ENCODE data around the gene C4B.
"Not testable (repeated sequence)": the region's sequence is repeated elsewhere in the genome, so short reads cannot be mapped to it uniquely, and the experiment has no call there.

The C4B gene

DNA sequence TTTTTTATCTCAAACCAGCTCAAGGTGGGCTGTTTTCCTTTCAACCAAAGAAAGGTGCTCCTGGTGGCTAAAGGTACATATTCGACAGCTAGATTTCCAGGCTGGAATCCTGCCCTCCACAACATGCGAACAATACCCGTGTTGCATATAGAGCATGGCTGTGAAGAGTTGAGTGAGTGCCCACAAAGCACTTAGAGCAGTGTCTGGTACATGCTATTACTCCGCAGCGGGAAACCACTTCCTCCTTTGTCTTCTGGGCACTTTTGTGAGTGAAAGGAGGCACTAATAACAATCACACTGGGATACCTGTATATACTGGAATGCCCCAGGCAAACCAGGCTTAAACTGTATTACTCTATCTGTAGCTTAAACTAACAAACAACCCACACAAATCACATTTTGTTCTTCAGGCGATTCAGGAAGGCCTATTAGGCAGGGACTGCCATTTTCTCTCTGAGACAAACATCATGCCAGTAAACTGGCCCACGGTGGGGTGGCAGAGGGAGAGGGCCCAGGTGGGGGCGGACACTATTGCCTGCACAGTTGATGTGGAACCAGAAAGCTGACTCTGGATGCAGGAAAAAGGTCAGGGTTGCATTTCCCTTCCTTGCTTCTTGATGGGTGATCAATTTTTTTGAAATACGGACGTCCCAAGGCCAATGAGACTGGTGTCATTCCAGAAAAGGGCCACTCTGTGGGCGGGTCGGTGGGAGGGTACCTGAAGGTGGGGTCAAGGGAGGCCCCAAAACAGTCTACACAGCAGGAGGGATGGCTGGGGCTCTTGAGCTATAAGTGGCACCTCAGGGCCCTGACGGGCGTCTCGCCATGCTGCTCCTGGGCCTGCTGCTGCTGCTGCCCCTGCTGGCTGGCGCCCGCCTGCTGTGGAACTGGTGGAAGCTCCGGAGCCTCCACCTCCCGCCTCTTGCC lies 23.3 kb downstream of the C4B start, which contains the start of gene CYP21A2:
CYP21A2 (plus strand) TSS at position 818 of the 927 bp plus-strand sequence; CDS start at position 826, 8 bp downstream.
- DNase-seq; H3K27ac Mint-ChIP-seq; H3K27me3 Mint-ChIP-seq; H3K4me1 Mint-ChIP-seq (ENCODE audit: low read depth); H3K4me3 Mint-ChIP-seq; H3K9me3 Mint-ChIP-seq; H3K36me3 Mint-ChIP-seq (ENCODE audit: low read depth): not testable (repeated sequence)

DNA sequence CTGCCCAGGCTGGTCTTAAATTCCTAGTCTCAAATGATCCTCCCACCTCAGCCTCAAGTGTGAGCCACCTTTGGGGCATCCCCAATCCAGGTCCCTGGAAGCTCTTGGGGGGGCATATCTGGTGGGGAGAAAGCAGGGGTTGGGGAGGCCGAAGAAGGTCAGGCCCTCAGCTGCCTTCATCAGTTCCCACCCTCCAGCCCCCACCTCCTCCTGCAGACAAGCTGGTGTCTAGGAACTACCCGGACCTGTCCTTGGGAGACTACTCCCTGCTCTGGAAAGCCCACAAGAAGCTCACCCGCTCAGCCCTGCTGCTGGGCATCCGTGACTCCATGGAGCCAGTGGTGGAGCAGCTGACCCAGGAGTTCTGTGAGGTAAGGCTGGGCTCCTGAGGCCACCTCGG lies 24.3 kb downstream of the C4B start:
- not testable (repeated sequence) for DNase-seq; H3K4me3 Mint-ChIP-seq; H3K9me3 Mint-ChIP-seq; H3K4me1 Mint-ChIP-seq (ENCODE audit: low read depth); H3K27ac Mint-ChIP-seq; H3K36me3 Mint-ChIP-seq (ENCODE audit: low read depth); H3K27me3 Mint-ChIP-seq

DNA sequence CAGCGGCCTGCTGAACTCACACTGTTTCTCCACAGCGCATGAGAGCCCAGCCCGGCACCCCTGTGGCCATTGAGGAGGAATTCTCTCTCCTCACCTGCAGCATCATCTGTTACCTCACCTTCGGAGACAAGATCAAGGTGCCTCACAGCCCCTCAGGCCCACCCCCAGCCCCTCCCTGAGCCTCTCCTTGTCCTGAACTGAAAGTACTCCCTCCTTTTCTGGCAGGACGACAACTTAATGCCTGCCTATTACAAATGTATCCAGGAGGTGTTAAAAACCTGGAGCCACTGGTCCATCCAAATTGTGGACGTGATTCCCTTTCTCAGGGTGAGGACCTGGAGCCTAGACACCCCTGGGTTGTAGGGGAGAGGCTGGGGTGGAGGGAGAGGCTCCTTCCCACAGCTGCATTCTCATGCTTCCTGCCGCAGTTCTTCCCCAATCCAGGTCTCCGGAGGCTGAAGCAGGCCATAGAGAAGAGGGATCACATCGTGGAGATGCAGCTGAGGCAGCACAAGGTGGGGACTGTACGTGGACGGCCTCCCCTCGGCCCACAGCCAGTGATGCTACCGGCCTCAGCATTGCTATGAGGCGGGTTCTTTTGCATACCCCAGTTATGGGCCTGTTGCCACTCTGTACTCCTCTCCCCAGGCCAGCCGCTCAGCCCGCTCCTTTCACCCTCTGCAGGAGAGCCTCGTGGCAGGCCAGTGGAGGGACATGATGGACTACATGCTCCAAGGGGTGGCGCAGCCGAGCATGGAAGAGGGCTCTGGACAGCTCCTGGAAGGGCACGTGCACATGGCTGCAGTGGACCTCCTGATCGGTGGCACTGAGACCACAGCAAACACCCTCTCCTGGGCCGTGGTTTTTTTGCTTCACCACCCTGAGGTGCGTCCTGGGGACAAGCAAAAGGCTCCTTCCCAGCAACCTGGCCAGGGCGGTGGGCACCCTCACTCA lies 25.0 kb downstream of the C4B start:
- H3K27ac Mint-ChIP-seq; H3K4me3 Mint-ChIP-seq; H3K27me3 Mint-ChIP-seq; DNase-seq; H3K36me3 Mint-ChIP-seq (ENCODE audit: low read depth); H3K4me1 Mint-ChIP-seq (ENCODE audit: low read depth); H3K9me3 Mint-ChIP-seq: not testable (repeated sequence)

DNA sequence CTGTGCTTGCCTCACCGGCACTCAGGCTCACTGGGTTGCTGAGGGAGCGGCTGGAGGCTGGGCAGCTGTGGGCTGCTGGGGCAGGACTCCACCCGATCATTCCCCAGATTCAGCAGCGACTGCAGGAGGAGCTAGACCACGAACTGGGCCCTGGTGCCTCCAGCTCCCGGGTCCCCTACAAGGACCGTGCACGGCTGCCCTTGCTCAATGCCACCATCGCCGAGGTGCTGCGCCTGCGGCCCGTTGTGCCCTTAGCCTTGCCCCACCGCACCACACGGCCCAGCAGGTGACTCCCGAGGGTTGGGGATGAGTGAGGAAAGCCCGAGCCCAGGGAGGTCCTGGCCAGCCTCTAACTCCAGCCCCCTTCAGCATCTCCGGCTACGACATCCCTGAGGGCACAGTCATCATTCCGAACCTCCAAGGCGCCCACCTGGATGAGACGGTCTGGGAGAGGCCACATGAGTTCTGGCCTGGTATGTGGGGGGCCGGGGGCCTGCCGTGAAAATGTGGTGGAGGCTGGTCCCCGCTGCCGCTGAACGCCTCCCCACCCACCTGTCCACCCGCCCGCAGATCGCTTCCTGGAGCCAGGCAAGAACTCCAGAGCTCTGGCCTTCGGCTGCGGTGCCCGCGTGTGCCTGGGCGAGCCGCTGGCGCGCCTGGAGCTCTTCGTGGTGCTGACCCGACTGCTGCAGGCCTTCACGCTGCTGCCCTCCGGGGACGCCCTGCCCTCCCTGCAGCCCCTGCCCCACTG lies 25.9 kb downstream of the C4B start:
- not testable (repeated sequence) for H3K36me3 Mint-ChIP-seq (ENCODE audit: low read depth); H3K4me3 Mint-ChIP-seq; H3K27ac Mint-ChIP-seq; H3K9me3 Mint-ChIP-seq; H3K27me3 Mint-ChIP-seq; DNase-seq; H3K4me1 Mint-ChIP-seq (ENCODE audit: low read depth)

DNA sequence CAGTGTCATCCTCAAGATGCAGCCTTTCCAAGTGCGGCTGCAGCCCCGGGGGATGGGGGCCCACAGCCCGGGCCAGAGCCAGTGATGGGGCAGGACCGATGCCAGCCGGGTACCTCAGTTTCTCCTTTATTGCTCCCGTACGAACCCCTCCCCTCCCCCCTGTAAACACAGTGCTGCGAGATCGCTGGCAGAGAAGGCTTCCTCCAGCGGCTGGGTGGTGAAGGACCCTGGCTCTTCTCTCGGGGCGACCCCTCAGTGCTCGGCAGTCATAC lies 26.4 kb downstream of the C4B start:
- not testable (repeated sequence) for H3K9me3 Mint-ChIP-seq; H3K4me1 Mint-ChIP-seq (ENCODE audit: low read depth); H3K27me3 Mint-ChIP-seq; H3K27ac Mint-ChIP-seq; H3K4me3 Mint-ChIP-seq; DNase-seq; H3K36me3 Mint-ChIP-seq (ENCODE audit: low read depth)

DNA sequence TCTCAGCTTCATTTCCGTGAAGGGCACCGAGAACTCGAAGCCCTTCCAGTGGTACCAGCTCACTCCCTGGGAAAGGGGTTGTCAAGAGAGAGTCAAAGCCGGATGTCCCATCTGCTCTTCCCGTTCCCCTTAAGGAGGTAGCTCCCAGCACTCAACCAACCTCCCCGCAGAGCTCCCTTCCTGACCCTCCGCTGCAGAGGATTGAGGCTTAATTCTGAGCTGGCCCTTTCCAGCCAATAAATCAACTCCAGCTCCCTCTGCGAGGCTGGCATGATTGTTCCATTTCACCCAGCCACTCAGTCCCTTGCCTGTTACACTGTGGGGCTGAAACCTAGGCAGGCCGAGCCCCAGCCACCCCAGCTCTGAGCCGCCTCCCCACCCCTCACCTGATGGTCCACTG lies 26.8 kb downstream of the C4B start:
- not testable (repeated sequence) for H3K9me3 Mint-ChIP-seq; H3K4me1 Mint-ChIP-seq (ENCODE audit: low read depth); DNase-seq; H3K27ac Mint-ChIP-seq; H3K27me3 Mint-ChIP-seq; H3K36me3 Mint-ChIP-seq (ENCODE audit: low read depth); H3K4me3 Mint-ChIP-seq

DNA sequence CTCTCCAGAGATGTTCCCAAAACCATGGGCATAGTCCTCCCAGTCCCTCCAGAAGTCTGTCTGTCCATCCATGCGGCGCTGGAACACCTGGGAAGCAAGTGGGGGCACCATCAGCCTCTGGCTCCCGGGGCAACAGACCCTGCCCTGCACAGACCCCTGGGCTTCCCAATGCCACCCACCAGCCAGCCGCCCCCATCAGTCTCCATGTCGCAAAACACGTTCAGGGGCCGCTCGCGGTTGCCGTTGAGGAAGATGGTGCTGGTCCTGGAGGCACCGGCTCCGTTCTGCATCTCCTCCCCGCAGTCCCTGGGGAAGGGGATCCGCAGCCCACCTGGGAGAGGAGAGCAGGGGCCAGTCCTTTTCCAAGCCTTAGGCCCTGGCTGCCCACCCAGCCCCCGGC lies 27.7 kb downstream of the C4B start:
- not testable (repeated sequence) for DNase-seq; H3K27me3 Mint-ChIP-seq; H3K4me3 Mint-ChIP-seq; H3K9me3 Mint-ChIP-seq; H3K27ac Mint-ChIP-seq; H3K4me1 Mint-ChIP-seq (ENCODE audit: low read depth); H3K36me3 Mint-ChIP-seq (ENCODE audit: low read depth)

DNA sequence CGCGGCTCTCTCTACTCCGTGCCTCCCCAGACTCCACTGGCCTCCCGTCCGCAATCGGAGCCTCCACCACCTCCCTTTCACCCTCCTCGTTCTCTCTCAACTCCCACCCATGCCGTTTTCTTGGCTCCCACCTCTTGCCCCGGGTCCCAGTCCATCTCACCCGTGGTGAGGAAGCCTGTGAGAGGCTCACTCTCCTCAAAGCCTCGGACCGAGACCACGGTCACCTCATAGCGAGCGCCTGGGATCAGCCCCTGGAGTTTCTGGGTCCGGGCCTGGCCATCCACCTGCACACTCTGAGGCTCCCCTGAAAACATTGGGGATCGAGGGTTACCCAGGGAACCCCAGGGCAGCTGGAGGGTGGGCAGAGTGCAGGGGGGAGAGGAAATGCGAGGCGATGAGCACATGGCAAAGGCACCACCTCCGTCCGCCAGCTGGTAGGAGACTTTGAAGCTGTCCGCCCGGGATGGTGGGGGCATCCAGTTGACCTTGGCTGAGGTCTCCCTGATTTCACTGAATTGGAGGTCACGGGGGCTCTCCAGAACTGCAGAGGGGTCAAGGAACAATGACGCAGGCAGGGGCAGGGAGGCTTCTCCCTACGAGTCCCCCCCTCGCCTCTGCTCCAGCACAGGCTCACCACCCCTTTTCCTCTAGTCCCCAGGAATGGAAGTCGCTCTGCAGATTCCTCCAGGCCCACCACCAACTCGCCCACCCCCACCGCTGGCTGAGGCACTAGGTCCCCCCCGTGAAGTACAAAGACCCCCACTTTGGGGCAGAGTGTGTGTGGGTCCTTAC lies 29.2 kb downstream of the C4B start:
- H3K36me3 Mint-ChIP-seq (ENCODE audit: low read depth); H3K27me3 Mint-ChIP-seq; H3K4me1 Mint-ChIP-seq (ENCODE audit: low read depth); H3K4me3 Mint-ChIP-seq; DNase-seq; H3K9me3 Mint-ChIP-seq; H3K27ac Mint-ChIP-seq: not testable (repeated sequence)

DNA sequence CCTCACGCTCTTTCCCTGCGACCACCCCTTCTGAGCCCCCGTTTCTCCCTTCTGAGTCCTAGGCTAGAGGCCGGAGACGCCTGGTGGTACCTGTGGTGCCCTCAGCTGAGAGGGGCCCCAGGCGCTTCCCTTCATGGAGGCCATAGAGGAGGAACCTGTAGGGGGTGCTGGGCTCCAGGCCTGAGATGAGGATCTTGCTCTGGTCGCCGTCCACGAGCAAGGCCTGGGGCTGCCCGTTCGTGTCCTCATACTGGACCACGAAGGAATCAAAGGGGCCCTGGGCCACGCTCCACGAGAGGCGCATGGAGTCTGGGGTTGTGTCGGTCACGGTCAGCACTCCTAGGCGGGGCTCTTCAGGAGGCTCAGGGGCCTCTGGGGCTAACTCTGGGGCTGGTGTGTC lies 30.3 kb downstream of the C4B start:
- H3K27me3 Mint-ChIP-seq; H3K4me1 Mint-ChIP-seq (ENCODE audit: low read depth); H3K4me3 Mint-ChIP-seq; H3K9me3 Mint-ChIP-seq; DNase-seq; H3K27ac Mint-ChIP-seq; H3K36me3 Mint-ChIP-seq (ENCODE audit: low read depth): not testable (repeated sequence)

DNA sequence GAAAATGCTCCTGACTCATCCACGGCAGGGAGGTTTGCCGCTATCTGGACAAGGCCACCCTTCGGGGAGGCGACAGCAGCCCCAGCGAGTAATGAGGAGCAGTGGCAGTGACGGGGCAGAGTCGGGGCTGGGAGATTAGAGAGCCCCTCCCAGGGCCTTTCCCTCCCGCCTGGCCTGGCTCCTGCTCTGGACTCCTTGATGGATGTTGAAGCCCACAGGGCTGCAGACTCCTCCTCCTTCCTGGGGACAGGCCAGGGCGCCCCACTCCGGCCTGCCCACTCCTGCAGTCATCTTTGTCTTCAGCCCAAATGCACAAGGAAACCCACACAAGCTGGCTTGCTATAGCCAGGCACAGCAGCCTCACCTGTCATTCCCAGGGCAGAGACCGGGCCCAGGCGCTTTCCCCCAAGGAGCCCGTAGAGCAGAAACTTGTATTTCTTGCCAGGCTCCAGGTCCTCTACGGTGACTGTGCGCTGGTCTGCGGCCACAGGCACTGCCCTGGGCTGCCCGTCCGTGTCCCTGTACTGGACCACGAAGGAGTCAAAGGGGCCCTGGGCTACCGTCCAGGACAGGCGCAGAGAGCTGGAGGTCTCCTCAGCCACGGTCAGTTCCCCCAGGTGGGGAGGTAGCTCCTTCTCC lies 31.3 kb downstream of the C4B start:
- Mint-ChIP-seq H3K27me3 (no peaks in the 10 kb centered on the region), H3K36me3 (ENCODE audit: low read depth) (no peaks in the 10 kb centered on the region), H3K4me3 (no peak overlapping the region), H3K4me1 (ENCODE audit: low read depth) (peaks cover 6% of the 10 kb centered on the region), H3K27ac (no peak overlapping the region), H3K9me3 (no peaks in the 10 kb centered on the region)
- no peak for DNase-seq

DNA sequence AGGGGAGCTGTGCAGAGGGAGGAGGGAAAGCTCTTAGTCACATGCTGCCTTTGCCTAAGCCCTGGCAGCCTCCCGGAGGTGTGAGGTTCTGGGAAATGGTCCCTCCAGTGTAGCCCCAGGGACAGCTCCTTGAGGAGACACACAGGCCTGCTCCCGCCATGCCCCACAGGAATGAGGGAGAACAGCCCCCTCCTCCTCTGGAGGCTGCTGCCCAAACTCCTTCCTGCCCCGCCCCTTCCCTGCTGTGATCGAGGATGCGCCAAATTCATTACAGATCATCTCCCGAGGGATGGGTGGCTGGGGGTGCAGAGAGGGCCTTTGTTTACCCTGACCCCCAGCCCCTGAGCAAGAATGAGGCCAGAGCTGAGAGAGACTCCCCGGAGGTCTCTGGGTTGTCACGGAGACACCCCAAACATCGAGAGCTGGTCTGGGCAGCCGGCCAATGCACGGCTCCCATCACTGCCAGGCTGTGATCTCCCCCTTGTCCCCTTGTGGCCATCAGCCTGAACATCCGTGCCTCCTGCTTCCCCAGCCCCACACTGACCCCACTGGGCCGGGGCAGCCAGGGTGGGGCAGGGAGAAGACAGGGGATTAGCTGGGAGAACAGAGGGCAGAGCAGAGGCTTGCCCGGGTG lies 32.0 kb downstream of the C4B start:
- H3K9me3 Mint-ChIP-seq = no peaks in the 10 kb centered on the region
- H3K36me3 Mint-ChIP-seq (ENCODE audit: low read depth) = no peaks in the 10 kb centered on the region
- no peak for DNase-seq
- H3K27ac Mint-ChIP-seq = no peak overlapping the region
- H3K4me3 Mint-ChIP-seq = no peak overlapping the region
- H3K27me3 Mint-ChIP-seq = no peaks in the 10 kb centered on the region
- peaks cover 6% of the 10 kb centered on the region for H3K4me1 Mint-ChIP-seq (ENCODE audit: low read depth)

DNA sequence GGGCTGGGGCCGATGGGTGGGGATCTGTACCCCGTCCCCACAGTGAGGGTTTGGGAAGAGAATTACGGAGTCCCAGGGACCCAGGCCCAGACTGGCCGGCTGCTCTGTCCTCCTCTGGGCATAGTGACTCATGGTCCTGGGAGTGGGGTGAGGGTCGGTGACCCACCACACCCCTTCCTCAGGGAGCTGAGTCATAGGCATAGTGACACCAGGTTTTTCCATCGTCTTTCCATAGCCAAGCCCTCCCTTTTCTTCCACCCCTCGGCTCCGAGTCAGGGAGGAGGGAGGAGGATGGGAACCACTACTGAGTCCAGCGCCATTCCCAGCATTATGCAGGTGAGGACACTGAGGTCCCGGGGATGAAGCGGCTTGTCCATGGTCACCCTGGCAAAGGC lies 32.5 kb downstream of the C4B start:
- Mint-ChIP-seq H3K36me3 (ENCODE audit: low read depth) (no peaks in the 10 kb centered on the region), H3K27me3 (no peaks in the 10 kb centered on the region), H3K4me1 (ENCODE audit: low read depth) (peaks cover 6% of the 10 kb centered on the region), H3K4me3 (no peak overlapping the region), H3K9me3 (no peaks in the 10 kb centered on the region), H3K27ac (no peak overlapping the region)
- DNase-seq = no peak

DNA sequence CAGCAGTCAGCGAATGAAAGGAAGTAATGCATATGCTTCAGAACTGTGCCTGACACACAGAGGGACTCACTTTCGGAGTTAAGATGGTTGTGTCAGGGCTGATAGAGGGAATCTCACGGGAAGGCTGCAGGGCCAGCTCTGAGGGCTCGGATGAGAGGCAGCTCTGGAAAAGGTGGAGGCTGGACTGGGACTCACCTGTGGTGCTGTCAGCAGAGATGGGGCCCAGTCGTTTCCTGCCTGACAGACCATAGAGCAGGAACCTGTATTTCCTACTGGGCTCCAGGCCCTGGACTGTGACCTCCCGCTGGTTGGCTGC lies 32.9 kb downstream of the C4B start:
- H3K36me3 Mint-ChIP-seq (ENCODE audit: low read depth) = no peaks in the 10 kb centered on the region
- H3K27me3 Mint-ChIP-seq = no peaks in the 10 kb centered on the region
- no peak overlapping the region for H3K4me3 Mint-ChIP-seq
- no peaks in the 10 kb centered on the region for H3K9me3 Mint-ChIP-seq
- DNase-seq = no peak
- peaks cover 6% of the 10 kb centered on the region for H3K4me1 Mint-ChIP-seq (ENCODE audit: low read depth)
- H3K27ac Mint-ChIP-seq = no peak overlapping the region

Measured in activated T-cell treated with anti-CD3 and anti-CD28 coated beads, Interleukin-2, amount 50 U/mL, for 24 hours (primary cell).